Esophagus squamous epithelium (tissue), 4 donors: ENCODE results near the gene APOBEC3C.

ENCODE experiments used
- POLR2A ChIP-seq, 4 donors: fragments of 450-650 bp; IDR thresholded peaks; one replicate each; pipeline ENCODE4 v1.6.1; 2017; ENCODE audit warnings: antibody characterized with exemption in 4 of 4, mild to moderate bottlenecking in 4 of 4, moderate library complexity in 3 of 4
- TF ChIP-seq, protein P1 (sequence below), 6 experiments: fragments of 450-650 bp in 4 of 6; fragments of 200-600 bp in 2 of 6; sonication (generic) in 2 of 6; IDR thresholded peaks; one replicate each; pipeline ENCODE4 v1.5.1; 2016 to 2019; ENCODE audit warnings: antibody characterized with exemption in 6 of 6, mild to moderate bottlenecking in 4 of 6, moderate library complexity in 4 of 6

DNA sequence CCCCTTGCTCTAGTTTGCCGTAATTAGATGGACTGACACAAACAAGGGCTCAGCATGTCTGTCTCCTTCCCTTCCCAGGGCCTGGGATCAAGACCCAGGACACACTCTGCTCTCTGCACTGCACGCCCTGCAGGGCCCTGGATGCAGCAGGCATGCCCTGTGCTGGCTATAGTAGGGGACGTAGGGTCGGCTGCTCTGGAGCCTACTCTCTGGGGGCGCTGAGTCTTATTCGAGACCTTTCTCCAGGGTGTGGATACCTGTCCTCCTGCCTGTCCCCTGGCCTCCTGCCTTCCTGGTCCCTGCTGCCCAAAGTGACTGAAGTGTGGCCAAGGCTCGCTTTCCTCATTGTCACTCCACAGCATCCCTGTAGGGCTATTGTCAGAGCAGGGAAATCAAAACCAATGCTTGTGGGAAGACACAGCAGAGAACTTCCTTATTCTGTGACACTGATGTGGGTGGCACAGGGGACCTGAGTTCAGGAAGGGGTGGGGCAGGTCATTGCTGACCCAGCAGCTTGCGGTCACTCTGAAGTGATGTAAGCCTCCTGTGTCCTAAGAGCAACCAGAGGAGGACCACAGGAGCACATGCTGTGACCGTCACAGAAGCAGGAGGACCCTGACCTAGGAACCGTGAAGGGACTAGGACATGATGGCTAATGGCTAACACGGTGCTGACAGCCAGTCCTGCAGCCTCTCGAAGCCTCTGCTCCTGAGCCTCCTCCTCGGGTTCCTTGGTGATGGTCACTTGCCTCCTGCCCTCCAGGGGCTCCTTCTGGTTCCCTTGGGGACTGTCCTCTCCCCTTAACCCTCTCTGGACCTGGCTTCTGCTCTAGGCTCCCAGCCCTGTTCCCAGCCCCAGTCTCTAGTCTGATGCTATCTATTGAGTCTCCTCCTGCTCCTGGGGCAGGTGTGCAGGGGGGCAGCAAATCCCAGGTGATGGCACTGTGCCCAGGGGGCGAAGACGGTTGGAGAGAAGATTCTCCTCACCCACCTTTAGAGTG lies 46.3 kb upstream of the APOBEC3C start:
- TF ChIP-seq, protein P1, sequence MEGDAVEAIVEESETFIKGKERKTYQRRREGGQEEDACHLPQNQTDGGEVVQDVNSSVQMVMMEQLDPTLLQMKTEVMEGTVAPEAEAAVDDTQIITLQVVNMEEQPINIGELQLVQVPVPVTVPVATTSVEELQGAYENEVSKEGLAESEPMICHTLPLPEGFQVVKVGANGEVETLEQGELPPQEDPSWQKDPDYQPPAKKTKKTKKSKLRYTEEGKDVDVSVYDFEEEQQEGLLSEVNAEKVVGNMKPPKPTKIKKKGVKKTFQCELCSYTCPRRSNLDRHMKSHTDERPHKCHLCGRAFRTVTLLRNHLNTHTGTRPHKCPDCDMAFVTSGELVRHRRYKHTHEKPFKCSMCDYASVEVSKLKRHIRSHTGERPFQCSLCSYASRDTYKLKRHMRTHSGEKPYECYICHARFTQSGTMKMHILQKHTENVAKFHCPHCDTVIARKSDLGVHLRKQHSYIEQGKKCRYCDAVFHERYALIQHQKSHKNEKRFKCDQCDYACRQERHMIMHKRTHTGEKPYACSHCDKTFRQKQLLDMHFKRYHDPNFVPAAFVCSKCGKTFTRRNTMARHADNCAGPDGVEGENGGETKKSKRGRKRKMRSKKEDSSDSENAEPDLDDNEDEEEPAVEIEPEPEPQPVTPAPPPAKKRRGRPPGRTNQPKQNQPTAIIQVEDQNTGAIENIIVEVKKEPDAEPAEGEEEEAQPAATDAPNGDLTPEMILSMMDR (IDR thresholded peaks at IDR 0.05): no peak
- TF ChIP-seq POLR2A (IDR thresholded peaks at IDR 0.05): no peak
